HepG2 (cell line): ENCODE data around the gene DIAPH3. TPM values are rescaled to one million over a fixed set of nuclear protein-coding genes. Genes with fewer than 3 reads are reported as not detected.

Source experiments
- ATAC-seq: fragments of 200-7000 bp; cut with Tn5 transposase; 3 replicates; pipeline ENCODE4 v1.9.1; 2020; ENCODE audit warnings: mild to moderate bottlenecking, moderate library complexity
- BruUV-seq: library from RNA; stranded (reverse); fragments of 400-500 nt; replicated peaks from 2 replicates; lab custom pipeline; 2021; lab: Mats Ljungman, UMichigan
- CTCF ChIA-PET: fragments of 300-600 bp; formaldehyde crosslinking; extraction: SDS; loops from one replicate; lab custom pipeline; 2021; ENCODE audit warnings: low total read pairs, inconsistent platforms, low intra/inter-chr PET ratio; lab: Yijun Ruan, JAX
- POLR2A ChIA-PET: fragments of 350-600 bp; sonication (Branson Sonifier 250); formaldehyde crosslinking; loops from one replicate; lab custom pipeline; 2020; ENCODE audit warnings: antibody characterized with exemption, inconsistent platforms; lab: Yijun Ruan, JAX
- DNase-seq: peaks from one replicate; pipeline ENCODE4 v3.0.0-alpha.2; 2015; ENCODE audit warnings: low spot score
- FAIRE-seq: peaks from 3 replicates; lab custom pipeline; 2011; peaks lifted over from hg19 to GRCh38; lab: Jason Lieb, UNC
- H2AFZ ChIP-seq: one replicate; pipeline ENCODE4 v1.6.1; 2011; ENCODE audit warnings: low read length, inconsistent platforms
- H3K27ac ChIP-seq: fragments of 300-600 bp; 3 replicates; pipeline ENCODE4 v1.8.0; 2011; ENCODE audit warnings: mixed run types, mild to moderate bottlenecking, mixed read lengths, low read length, inconsistent platforms; ENCODE audit not compliant: insufficient read depth; ENCODE audit errors: extremely low read length
- H3K27me3 ChIP-seq, 2 experiments: fragments of 200-600 bp in 1 of 2; 2 replicates in 1 of 2; 3 replicates in 1 of 2; pipeline versions ENCODE4 v1.6.0 to v1.8.0; 2011; ENCODE audit warnings: low read length in 2 of 2, mild to moderate bottlenecking in 2 of 2, moderate library complexity in 2 of 2, inconsistent platforms in 1 of 2; ENCODE audit not compliant: insufficient read depth in 2 of 2, control insufficient read depth in 1 of 2
- H3K36me3 ChIP-seq, 2 experiments: fragments of 200-600 bp in 1 of 2; replicated peaks in 1 of 2; 2 replicates in 1 of 2; 3 replicates in 1 of 2; pipeline versions ENCODE4 v1.5.1 to v1.8.0; 2011; ENCODE audit warnings: low read length in 2 of 2, inconsistent platforms in 1 of 2; ENCODE audit not compliant: insufficient read depth in 2 of 2, control insufficient read depth in 1 of 2
- H3K4me1 ChIP-seq: 2 replicates; pipeline ENCODE4 v1.5.1; 2012; ENCODE audit warnings: low read length, inconsistent platforms; ENCODE audit not compliant: insufficient read depth
- H3K4me2 ChIP-seq: 2 replicates; pipeline ENCODE4 v1.6.0; 2011; ENCODE audit warnings: low read depth, low read length, inconsistent platforms
- H3K4me3 ChIP-seq, 3 experiments: fragments of 200-600 bp in 1 of 3; sonication (generic), shearing (Covaris generic) in 1 of 3; replicated peaks in 1 of 3; 2 replicates each; pipeline ENCODE4 v1.5.1; 2011 to 2016; ENCODE audit warnings: low read length in 3 of 3, inconsistent platforms in 2 of 3, low read depth in 2 of 3, mild to moderate bottlenecking in 2 of 3, control low read depth in 1 of 3, mixed read lengths in 1 of 3; ENCODE audit not compliant: insufficient read depth in 1 of 3
- H3K79me2 ChIP-seq: one replicate; pipeline ENCODE4 v1.6.1; 2011; ENCODE audit warnings: low read length, inconsistent platforms; ENCODE audit not compliant: insufficient read depth
- H3K9ac ChIP-seq: 2 replicates; pipeline ENCODE4 v1.6.0; 2011; ENCODE audit warnings: mild to moderate bottlenecking, low read depth, low read length, inconsistent platforms; ENCODE audit not compliant: insufficient read depth
- H3K9me3 ChIP-seq: 2 replicates; pipeline ENCODE4 v1.5.1; 2012; ENCODE audit warnings: mild to moderate bottlenecking, low read length
- H4K20me1 ChIP-seq: 2 replicates; pipeline ENCODE4 v1.6.0; 2011; ENCODE audit warnings: inconsistent platforms, mild to moderate bottlenecking, low read length, moderate library complexity; ENCODE audit not compliant: insufficient read depth
- HES4 ChIP-seq: sonication (generic); formaldehyde crosslinking; IDR thresholded peaks from 2 replicates; pipeline ENCODE4 v1.9.0; 2021; ENCODE audit warnings: mild to moderate bottlenecking, missing genetic modification reagents, borderline replicate concordance
- SP140L ChIP-seq: sonication (generic); formaldehyde crosslinking; IDR thresholded peaks from 2 replicates; pipeline ENCODE4 v1.4.0; 2020; ENCODE audit warnings: missing genetic modification reagents, borderline replicate concordance
- U2AF2 ChIP-seq: fragments of 200-400 bp; formaldehyde crosslinking; IDR thresholded peaks from 2 replicates; pipeline ENCODE4 v1.6.1; 2017; ENCODE audit warnings: low read depth, mild to moderate bottlenecking, low read length
- ZFP82 ChIP-seq: sonication (generic); formaldehyde crosslinking; IDR thresholded peaks from 2 replicates; pipeline ENCODE4 v1.5.1; 2020; ENCODE audit warnings: mild to moderate bottlenecking, missing genetic modification reagents, borderline replicate concordance
- ZNF496 ChIP-seq: sonication (generic); formaldehyde crosslinking; IDR thresholded peaks from 2 replicates; pipeline ENCODE4 v1.8.1; 2023; ENCODE audit warnings: mild to moderate bottlenecking, moderate library complexity, missing genetic modification reagents; ENCODE audit not compliant: insufficient replicate concordance
- ZNF775 ChIP-seq: sonication (generic); formaldehyde crosslinking; IDR thresholded peaks from 2 replicates; pipeline ENCODE4 v1.4.0; 2020; ENCODE audit warnings: missing genetic modification reagents, mild to moderate bottlenecking, moderate library complexity, borderline replicate concordance
- WGBS: methylation state at CpG from one replicate; pipeline ENCODE4 v1.1.6; 2017; ENCODE audit warnings: low lambda C conversion rate; 5-methylcytosine and 5-hydroxymethylcytosine counted together
- in situ Hi-C: cut with HindIII; loops from 2 replicates; pipeline ENCODE4 v1.10.0; 2017; ENCODE audit warnings: low pct_unique_long_range_greater_than_20kb; ENCODE audit not compliant: extremely low pct_ligation_motif_present
- intact Hi-C: fragments of 100-400 bp; cut with micrococcal nuclease; formaldehyde crosslinking; loops from one replicate; pipeline ENCODE4 v1.10.0; 2022; ENCODE audit not compliant: unreplicated experiment
- polyA plus RNA-seq, 8 experiments: library from polyadenylated mRNA; depleted of rRNA in 3 of 8; stranded (reverse) in 7 of 8; unstranded in 1 of 8; fragments of >200 nt; fragmentation: Illumina TruSeq in 4 of 8; extraction: Trizol in 4 of 8; gene quantifications; 2 replicates each; pipeline versions ENCODE4 v1.2.1 to v1.2.3, GENCODE V29; 2011 to 2016; ENCODE audit warnings: low read depth in 4 of 8, missing spikeins in 1 of 8, mixed read lengths in 1 of 8; ENCODE audit not compliant: insufficient read depth in 1 of 8
- total RNA-seq, 5 experiments: library from RNA; depleted of rRNA; stranded (reverse); fragments of >200 nt; fragmentation: Illumina TruSeq; extraction: Trizol; gene quantifications; 2 replicates each; pipeline ENCODE4 v1.2.3, GENCODE V29; 2016; ENCODE audit warnings: low read depth in 1 of 5
- TF ChIP-seq, protein P1 (sequence below): sonication (generic); formaldehyde crosslinking; IDR thresholded peaks from 2 replicates; pipeline ENCODE4 v1.5.0; 2020; ENCODE audit warnings: mild to moderate bottlenecking, missing genetic modification reagents
- TF ChIP-seq, protein P2 (sequence below): sonication (generic); formaldehyde crosslinking; IDR thresholded peaks from 2 replicates; pipeline ENCODE4 v1.9.0; 2021; ENCODE audit warnings: mild to moderate bottlenecking, missing genetic modification reagents
- TF ChIP-seq, protein P3 (sequence below): sonication (generic); formaldehyde crosslinking; IDR thresholded peaks from 2 replicates; pipeline ENCODE4 v1.5.0; 2020; ENCODE audit warnings: missing genetic modification reagents, mild to moderate bottlenecking, borderline replicate concordance

DIAPH3 gene
- total and polyA plus RNA-seq, 2 of the 13 experiments (the other 11 are each of a cell fraction or from before 2014, with no cell fraction given): 4.0 to 9.3 TPM

DNA sequence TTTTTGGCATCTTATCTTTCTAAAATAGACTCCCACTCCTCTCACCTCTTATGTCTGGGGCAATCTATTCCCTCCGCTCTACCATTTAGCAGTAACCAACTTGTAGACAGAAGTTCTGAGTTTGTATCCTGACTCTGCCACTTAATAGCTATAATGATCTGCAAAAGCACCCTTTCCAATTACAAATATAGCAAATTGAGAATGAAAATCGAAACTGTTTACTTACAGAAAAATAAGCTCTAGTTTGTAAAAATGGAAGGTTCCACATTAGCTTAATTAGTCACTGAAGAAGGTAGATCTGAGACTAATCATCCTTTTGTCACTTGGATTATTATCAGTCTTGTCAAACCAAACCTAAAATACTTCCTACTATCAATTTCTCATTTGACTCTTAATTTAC is 409.3 kb downstream of the DIAPH3 start:
- Histone ChIP-seq H2AFZ (no peak overlapping the region), H3K36me3 (no peaks in the 10 kb centered on the region), H3K9me3 (no peaks in the 10 kb centered on the region), H3K4me3 (no peak overlapping the region), H3K27ac (no peak overlapping the region), H3K9ac (no peak overlapping the region), H3K4me1 (no peaks in the 10 kb centered on the region), H3K4me2 (no peak overlapping the region), H4K20me1 (no peaks in the 10 kb centered on the region), H3K27me3 (no peaks in the 10 kb centered on the region), H3K79me2 (no peaks in the 10 kb centered on the region)
- CTCF ChIA-PET: no interaction called here
- POLR2A ChIA-PET: no interaction called here
- no TSS peak for BruUV-seq
- in situ Hi-C loops: no loop called here
- FAIRE-seq: no peak
- no peak for DNase-seq
- TF ChIP-seq ZNF775: no peak
- TF ChIP-seq ZFP82 (CRISPR knock-in tag): no peak
- TF ChIP-seq, protein P1, sequence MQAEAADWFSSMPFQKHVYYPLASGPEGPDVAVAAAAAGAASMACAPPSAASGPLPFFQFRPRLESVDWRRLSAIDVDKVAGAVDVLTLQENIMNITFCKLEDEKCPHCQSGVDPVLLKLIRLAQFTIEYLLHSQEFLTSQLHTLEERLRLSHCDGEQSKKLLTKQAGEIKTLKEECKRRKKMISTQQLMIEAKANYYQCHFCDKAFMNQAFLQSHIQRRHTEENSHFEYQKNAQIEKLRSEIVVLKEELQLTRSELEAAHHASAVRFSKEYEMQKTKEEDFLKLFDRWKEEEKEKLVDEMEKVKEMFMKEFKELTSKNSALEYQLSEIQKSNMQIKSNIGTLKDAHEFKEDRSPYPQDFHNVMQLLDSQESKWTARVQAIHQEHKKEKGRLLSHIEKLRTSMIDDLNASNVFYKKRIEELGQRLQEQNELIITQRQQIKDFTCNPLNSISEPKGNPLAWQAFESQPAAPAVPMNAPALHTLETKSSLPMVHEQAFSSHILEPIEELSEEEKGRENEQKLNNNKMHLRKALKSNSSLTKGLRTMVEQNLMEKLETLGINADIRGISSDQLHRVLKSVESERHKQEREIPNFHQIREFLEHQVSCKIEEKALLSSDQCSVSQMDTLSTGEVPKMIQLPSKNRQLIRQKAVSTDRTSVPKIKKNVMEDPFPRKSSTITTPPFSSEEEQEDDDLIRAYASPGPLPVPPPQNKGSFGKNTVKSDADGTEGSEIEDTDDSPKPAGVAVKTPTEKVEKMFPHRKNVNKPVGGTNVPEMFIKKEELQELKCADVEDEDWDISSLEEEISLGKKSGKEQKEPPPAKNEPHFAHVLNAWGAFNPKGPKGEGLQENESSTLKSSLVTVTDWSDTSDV: no peak
- TF ChIP-seq U2AF2: no peak
- TF ChIP-seq HES4 (CRISPR knock-in tag): no peak
- intact Hi-C loops: no loop called here
- no peak for ATAC-seq
- WGBS: 73% methylated on average over 2 of the region's 2 CpGs

DNA sequence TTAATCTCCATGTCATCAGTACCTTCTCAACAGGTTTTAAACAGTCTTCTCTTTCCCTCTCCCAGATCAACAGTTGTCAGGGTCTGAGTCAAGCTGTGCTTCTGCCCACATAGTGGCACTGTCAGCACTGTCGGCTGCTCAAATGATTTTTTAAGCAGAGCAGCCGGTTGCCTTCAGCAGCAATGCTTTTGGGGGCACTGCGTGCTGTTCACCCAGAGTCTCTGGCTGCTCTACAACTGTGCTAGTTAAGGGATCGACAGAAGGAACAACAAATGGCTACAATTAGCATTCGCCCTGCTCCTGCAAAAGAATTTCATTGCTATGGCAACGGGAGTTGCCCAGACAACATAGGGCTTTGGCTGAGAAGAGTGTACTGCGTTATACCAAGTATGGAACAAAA is 412.9 kb downstream of the DIAPH3 start:
- H2AFZ ChIP-seq: no peak overlapping the region
- ChIA-PET POLR2A (no interaction called here), CTCF (no interaction called here)
- ATAC-seq: no peak
- FAIRE-seq: no peak
- H3K9ac ChIP-seq: no peak overlapping the region
- H4K20me1 ChIP-seq: no peaks in the 10 kb centered on the region
- 96% methylated on average over 6 of the region's 7 CpGs for WGBS
- in situ Hi-C loops (no loop called here), intact Hi-C loops (no loop called here)
- H3K4me3 ChIP-seq: no peak overlapping the region
- H3K36me3 ChIP-seq: no peaks in the 10 kb centered on the region
- no peak for DNase-seq
- H3K27me3 ChIP-seq: no peaks in the 10 kb centered on the region
- no peaks in the 10 kb centered on the region for H3K9me3 ChIP-seq
- H3K4me2 ChIP-seq: no peak overlapping the region
- no peaks in the 10 kb centered on the region for H3K4me1 ChIP-seq
- no peaks in the 10 kb centered on the region for H3K79me2 ChIP-seq
- no peak overlapping the region for H3K27ac ChIP-seq
- BruUV-seq: no TSS peak
- TF ChIP-seq, protein P2, sequence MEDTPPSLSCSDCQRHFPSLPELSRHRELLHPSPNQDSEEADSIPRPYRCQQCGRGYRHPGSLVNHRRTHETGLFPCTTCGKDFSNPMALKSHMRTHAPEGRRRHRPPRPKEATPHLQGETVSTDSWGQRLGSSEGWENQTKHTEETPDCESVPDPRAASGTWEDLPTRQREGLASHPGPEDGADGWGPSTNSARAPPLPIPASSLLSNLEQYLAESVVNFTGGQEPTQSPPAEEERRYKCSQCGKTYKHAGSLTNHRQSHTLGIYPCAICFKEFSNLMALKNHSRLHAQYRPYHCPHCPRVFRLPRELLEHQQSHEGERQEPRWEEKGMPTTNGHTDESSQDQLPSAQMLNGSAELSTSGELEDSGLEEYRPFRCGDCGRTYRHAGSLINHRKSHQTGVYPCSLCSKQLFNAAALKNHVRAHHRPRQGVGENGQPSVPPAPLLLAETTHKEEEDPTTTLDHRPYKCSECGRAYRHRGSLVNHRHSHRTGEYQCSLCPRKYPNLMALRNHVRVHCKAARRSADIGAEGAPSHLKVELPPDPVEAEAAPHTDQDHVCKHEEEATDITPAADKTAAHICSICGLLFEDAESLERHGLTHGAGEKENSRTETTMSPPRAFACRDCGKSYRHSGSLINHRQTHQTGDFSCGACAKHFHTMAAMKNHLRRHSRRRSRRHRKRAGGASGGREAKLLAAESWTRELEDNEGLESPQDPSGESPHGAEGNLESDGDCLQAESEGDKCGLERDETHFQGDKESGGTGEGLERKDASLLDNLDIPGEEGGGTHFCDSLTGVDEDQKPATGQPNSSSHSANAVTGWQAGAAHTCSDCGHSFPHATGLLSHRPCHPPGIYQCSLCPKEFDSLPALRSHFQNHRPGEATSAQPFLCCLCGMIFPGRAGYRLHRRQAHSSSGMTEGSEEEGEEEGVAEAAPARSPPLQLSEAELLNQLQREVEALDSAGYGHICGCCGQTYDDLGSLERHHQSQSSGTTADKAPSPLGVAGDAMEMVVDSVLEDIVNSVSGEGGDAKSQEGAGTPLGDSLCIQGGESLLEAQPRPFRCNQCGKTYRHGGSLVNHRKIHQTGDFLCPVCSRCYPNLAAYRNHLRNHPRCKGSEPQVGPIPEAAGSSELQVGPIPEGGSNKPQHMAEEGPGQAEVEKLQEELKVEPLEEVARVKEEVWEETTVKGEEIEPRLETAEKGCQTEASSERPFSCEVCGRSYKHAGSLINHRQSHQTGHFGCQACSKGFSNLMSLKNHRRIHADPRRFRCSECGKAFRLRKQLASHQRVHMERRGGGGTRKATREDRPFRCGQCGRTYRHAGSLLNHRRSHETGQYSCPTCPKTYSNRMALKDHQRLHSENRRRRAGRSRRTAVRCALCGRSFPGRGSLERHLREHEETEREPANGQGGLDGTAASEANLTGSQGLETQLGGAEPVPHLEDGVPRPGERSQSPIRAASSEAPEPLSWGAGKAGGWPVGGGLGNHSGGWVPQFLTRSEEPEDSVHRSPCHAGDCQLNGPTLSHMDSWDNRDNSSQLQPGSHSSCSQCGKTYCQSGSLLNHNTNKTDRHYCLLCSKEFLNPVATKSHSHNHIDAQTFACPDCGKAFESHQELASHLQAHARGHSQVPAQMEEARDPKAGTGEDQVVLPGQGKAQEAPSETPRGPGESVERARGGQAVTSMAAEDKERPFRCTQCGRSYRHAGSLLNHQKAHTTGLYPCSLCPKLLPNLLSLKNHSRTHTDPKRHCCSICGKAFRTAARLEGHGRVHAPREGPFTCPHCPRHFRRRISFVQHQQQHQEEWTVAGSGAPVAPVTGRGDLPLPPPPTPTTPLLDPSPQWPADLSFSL: no peak
- no peak for TF ChIP-seq SP140L (CRISPR knock-in tag)
- TF ChIP-seq, protein P3, sequence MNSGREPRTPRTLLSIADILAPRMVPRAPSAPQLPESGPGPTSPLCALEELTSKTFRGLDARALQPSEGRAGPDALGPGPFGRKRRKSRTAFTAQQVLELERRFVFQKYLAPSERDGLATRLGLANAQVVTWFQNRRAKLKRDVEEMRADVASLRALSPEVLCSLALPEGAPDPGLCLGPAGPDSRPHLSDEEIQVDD (CRISPR knock-in tag): no peak
- TF ChIP-seq ZNF496 (CRISPR knock-in tag): no peak
- TF ChIP-seq ZNF775: no peak
